Lower leg skin (tissue), 3 donors: ENCODE results near the gene ARMC2.

Experiments
- POLR2A ChIP-seq, 2 donors: fragments of 450-650 bp; IDR thresholded peaks; one replicate each; pipeline ENCODE4 v1.6.1; 2016 to 2017; ENCODE audit warnings: antibody characterized with exemption in 2 of 2, mild to moderate bottlenecking in 1 of 2, moderate library complexity in 1 of 2
- TF ChIP-seq, protein P1 (sequence below), 3 donors: fragments of 450-650 bp; IDR thresholded peaks; one replicate each; pipeline ENCODE4 v1.5.1; 2016; ENCODE audit warnings: antibody characterized with exemption in 3 of 3, mild to moderate bottlenecking in 3 of 3, moderate library complexity in 2 of 3

DNA sequence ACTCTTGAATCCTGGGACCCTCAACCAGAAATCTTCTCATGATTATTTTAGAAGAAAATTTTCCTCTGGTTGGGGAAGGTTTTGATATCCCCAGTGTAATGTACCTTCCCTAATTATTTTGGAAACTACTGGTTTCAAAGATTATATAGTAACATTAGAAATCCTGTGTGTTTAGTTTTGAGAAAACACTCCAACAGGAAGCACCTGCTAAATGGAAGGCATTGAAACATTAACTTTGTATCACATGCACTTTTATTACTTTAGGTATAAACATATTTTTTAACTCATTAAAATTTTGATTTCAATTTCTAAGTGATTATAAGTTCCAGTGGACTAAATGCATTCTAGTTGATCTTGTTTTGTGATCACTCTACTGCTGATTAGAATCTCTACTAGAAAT lies 137.1 kb downstream of the ARMC2 start:
- TF ChIP-seq, protein P1, sequence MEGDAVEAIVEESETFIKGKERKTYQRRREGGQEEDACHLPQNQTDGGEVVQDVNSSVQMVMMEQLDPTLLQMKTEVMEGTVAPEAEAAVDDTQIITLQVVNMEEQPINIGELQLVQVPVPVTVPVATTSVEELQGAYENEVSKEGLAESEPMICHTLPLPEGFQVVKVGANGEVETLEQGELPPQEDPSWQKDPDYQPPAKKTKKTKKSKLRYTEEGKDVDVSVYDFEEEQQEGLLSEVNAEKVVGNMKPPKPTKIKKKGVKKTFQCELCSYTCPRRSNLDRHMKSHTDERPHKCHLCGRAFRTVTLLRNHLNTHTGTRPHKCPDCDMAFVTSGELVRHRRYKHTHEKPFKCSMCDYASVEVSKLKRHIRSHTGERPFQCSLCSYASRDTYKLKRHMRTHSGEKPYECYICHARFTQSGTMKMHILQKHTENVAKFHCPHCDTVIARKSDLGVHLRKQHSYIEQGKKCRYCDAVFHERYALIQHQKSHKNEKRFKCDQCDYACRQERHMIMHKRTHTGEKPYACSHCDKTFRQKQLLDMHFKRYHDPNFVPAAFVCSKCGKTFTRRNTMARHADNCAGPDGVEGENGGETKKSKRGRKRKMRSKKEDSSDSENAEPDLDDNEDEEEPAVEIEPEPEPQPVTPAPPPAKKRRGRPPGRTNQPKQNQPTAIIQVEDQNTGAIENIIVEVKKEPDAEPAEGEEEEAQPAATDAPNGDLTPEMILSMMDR (IDR thresholded peaks at IDR 0.05): no peak
- TF ChIP-seq POLR2A (IDR thresholded peaks at IDR 0.05): no peak
